Measurements from ENCODE around the gene ULK4.

The ULK4 gene

GRCh38 chr3:41450416-41451231 lies 511.3 kb downstream of the ULK4 start (continued):
- TF ChIP-seq ZNF148 (tag by site-specific recombination; IDR thresholded peaks at IDR 0.05; ENCODE audit: borderline replicate concordance) (no peak), ZBTB26 (tag by site-specific recombination; optimal IDR thresholded peaks at IDR 0.05) (no peak), SP3 (tag by site-specific recombination; IDR thresholded peaks at IDR 0.05) (no peak), ZNF48 (tag by site-specific recombination; IDR thresholded peaks at IDR 0.05) (no peak), ZBTB44 (tag by site-specific recombination; IDR thresholded peaks at IDR 0.05) (peak; percentile 76), TSHZ1 (tag by site-specific recombination; IDR thresholded peaks at IDR 0.05; ENCODE audit: borderline replicate concordance) (no peak), ZNF777 (tag by site-specific recombination; IDR thresholded peaks at IDR 0.05; ENCODE audit: borderline replicate concordance) (no peak), ZNF223 (tag by site-specific recombination; IDR thresholded peaks at IDR 0.05) (no peak), PRDM4 (tag by site-specific recombination; IDR thresholded peaks at IDR 0.05) (peak; percentile 70), ZNF549 (tag by site-specific recombination; IDR thresholded peaks at IDR 0.05) (no peak), PATZ1 (tag by site-specific recombination; IDR thresholded peaks at IDR 0.05) (no peak), GFI1B (tag by site-specific recombination; IDR thresholded peaks at IDR 0.05) (peak; percentile 82; the same call in 1 of the 2 replicates), ZNF768 (tag by site-specific recombination; IDR thresholded peaks at IDR 0.05) (no peak), ZXDB (tag by site-specific recombination; IDR thresholded peaks at IDR 0.05) (peak; percentile 48; the same call in 1 of the 2 replicates), ZNF610 (tag by site-specific recombination; IDR thresholded peaks at IDR 0.05; ENCODE audit: borderline replicate concordance) (no peak), ZNF362 (tag by site-specific recombination; IDR thresholded peaks at IDR 0.05) (no peak), ZSCAN30 (tag by site-specific recombination; IDR thresholded peaks at IDR 0.05) (peak; percentile 79; the same call in 1 of the 2 replicates), ZNF132 (tag by site-specific recombination; IDR thresholded peaks at IDR 0.05; ENCODE audit: borderline replicate concordance) (no peak), ZNF660 (tag by site-specific recombination; IDR thresholded peaks at IDR 0.05) (no peak), ZEB2 (tag by site-specific recombination; IDR thresholded peaks at IDR 0.05) (no peak), ZBTB8A (tag by site-specific recombination; IDR thresholded peaks at IDR 0.05) (no peak), ZNF623 (tag by site-specific recombination; IDR thresholded peaks at IDR 0.05) (no peak), ZNF341 (tag by site-specific recombination; IDR thresholded peaks at IDR 0.05; ENCODE audit: low read depth) (no peak), ZNF76 (tag by site-specific recombination; IDR thresholded peaks at IDR 0.05; ENCODE audit: borderline replicate concordance, low read depth) (no peak)
